ENCODE data around the gene ATP5IF1.

ATP5IF1 gene

GRCh38 chr1:28194326-28195035 is 41.4 kb upstream of the ATP5IF1 start:
- Histone ChIP-seq H3K4me3 (ENCODE audit: severe bottlenecking) (no peak overlapping the region), H3K4me1 (ENCODE audit: insufficient read depth, poor library complexity, severe bottlenecking) (peaks cover 34% of the 10 kb centered on the region), H3K27me3 (ENCODE audit: insufficient read depth, poor library complexity, severe bottlenecking) (no peaks in the 10 kb centered on the region), H3K9me3 (ENCODE audit: severe bottlenecking) (no peaks in the 10 kb centered on the region), H3K27ac (ENCODE audit: poor library complexity, severe bottlenecking) (peak overlapping the region; percentile 50), H3K36me3 (ENCODE audit: low read depth) (peaks cover 9% of the 10 kb centered on the region)
- no peak for ATAC-seq (ENCODE audit: low read depth)
- TF ChIP-seq CTCF (IDR thresholded peaks at IDR 0.05; ENCODE audit: poor library complexity, severe bottlenecking), result no peak
- no peak for DNase-seq (ENCODE audit: low spot score)

GRCh38 chr1:28195780-28196179 is 40.1 kb upstream of the ATP5IF1 start:
- Histone ChIP-seq H3K4me3 (ENCODE audit: severe bottlenecking) (no peak overlapping the region), H3K4me1 (ENCODE audit: insufficient read depth, poor library complexity, severe bottlenecking) (peaks cover 28% of the 10 kb centered on the region)
- no peak for TF ChIP-seq CTCF (IDR thresholded peaks at IDR 0.05; ENCODE audit: poor library complexity, severe bottlenecking)

GRCh38 chr1:28196330-28196729 is 39.6 kb upstream of the ATP5IF1 start:
- no peak for TF ChIP-seq CTCF (IDR thresholded peaks at IDR 0.05; ENCODE audit: poor library complexity, severe bottlenecking)
- Histone ChIP-seq H3K4me3 (ENCODE audit: severe bottlenecking) (no peak overlapping the region), H3K9me3 (ENCODE audit: severe bottlenecking) (no peaks in the 10 kb centered on the region), H3K36me3 (ENCODE audit: low read depth) (peaks cover 24% of the 10 kb centered on the region), H3K4me1 (ENCODE audit: insufficient read depth, poor library complexity, severe bottlenecking) (peaks cover 28% of the 10 kb centered on the region), H3K27me3 (ENCODE audit: insufficient read depth, poor library complexity, severe bottlenecking) (no peaks in the 10 kb centered on the region), H3K27ac (ENCODE audit: poor library complexity, severe bottlenecking) (peak overlapping the region; percentile 66)
- ATAC-seq (ENCODE audit: low read depth) (no peak), DNase-seq (ENCODE audit: low spot score) (no peak)

More at GRCh38 chr1:28195780-28196179, 40.1 kb upstream of the ATP5IF1 start:
- ATAC-seq (ENCODE audit: low read depth) (no peak), DNase-seq (ENCODE audit: low spot score) (no peak)
- Histone ChIP-seq H3K27me3 (ENCODE audit: insufficient read depth, poor library complexity, severe bottlenecking) (no peaks in the 10 kb centered on the region), H3K36me3 (ENCODE audit: low read depth) (peaks cover 18% of the 10 kb centered on the region), H3K27ac (ENCODE audit: poor library complexity, severe bottlenecking) (peak overlapping the region; percentile 66), H3K9me3 (ENCODE audit: severe bottlenecking) (no peaks in the 10 kb centered on the region)

GRCh38 chr1:28197682-28198415 is 38.1 kb upstream of the ATP5IF1 start:
- Histone ChIP-seq H3K9me3 (ENCODE audit: severe bottlenecking) (no peaks in the 10 kb centered on the region), H3K36me3 (ENCODE audit: low read depth) (peaks cover 27% of the 10 kb centered on the region), H3K4me3 (ENCODE audit: severe bottlenecking) (no peak overlapping the region), H3K27ac (ENCODE audit: poor library complexity, severe bottlenecking) (peak overlapping the region; percentile 66), H3K27me3 (ENCODE audit: insufficient read depth, poor library complexity, severe bottlenecking) (no peaks in the 10 kb centered on the region), H3K4me1 (ENCODE audit: insufficient read depth, poor library complexity, severe bottlenecking) (peaks cover 25% of the 10 kb centered on the region)
- DNase-seq (ENCODE audit: low spot score), result no peak
- no peak for TF ChIP-seq CTCF (IDR thresholded peaks at IDR 0.05; ENCODE audit: poor library complexity, severe bottlenecking)
- ATAC-seq (ENCODE audit: low read depth), result no peak
